ENCODE results near the gene BDNF. TPM values are rescaled to one million over a fixed set of nuclear protein-coding genes. Genes with fewer than 3 reads are reported as not detected.

Gene BDNF
- total RNA-seq, 1 experiment from 2014 or later: 6.3 TPM

DNA sequence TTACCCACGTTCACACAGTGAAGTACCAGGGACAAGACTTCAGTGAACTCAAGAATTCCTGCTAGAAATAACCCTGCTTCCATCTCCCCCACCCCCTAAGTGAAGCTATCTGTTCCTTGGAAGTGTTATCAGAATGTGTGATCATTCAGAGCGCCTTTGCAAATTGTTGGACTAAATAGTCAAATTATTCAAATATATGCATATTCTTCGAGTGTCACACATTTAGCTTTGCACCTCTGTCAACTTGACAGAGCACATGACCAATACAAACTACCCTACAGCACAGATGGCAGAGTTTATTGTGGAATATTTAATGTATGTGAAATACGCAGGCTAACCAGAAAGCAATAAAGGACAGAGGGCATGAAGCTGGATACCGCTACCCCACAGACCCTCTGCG lies 2.6 kb upstream of the BDNF start:
- TF ChIP-seq, protein P1, sequence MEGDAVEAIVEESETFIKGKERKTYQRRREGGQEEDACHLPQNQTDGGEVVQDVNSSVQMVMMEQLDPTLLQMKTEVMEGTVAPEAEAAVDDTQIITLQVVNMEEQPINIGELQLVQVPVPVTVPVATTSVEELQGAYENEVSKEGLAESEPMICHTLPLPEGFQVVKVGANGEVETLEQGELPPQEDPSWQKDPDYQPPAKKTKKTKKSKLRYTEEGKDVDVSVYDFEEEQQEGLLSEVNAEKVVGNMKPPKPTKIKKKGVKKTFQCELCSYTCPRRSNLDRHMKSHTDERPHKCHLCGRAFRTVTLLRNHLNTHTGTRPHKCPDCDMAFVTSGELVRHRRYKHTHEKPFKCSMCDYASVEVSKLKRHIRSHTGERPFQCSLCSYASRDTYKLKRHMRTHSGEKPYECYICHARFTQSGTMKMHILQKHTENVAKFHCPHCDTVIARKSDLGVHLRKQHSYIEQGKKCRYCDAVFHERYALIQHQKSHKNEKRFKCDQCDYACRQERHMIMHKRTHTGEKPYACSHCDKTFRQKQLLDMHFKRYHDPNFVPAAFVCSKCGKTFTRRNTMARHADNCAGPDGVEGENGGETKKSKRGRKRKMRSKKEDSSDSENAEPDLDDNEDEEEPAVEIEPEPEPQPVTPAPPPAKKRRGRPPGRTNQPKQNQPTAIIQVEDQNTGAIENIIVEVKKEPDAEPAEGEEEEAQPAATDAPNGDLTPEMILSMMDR (IDR thresholded peaks at IDR 0.05; ENCODE audit: unreplicated experiment): no peak
- Mint-ChIP-seq H3K36me3 (ENCODE audit: insufficient read depth, unreplicated experiment) (no peaks in the 10 kb centered on the region), H3K4me3 (ENCODE audit: unreplicated experiment) (no peak overlapping the region), H3K27ac (ENCODE audit: low read depth, unreplicated experiment) (no peak overlapping the region), H3K27me3 (ENCODE audit: insufficient read depth, unreplicated experiment) (no peaks in the 10 kb centered on the region), H3K9me3 (ENCODE audit: unreplicated experiment) (no peaks in the 10 kb centered on the region), H3K4me1 (ENCODE audit: insufficient read depth, unreplicated experiment) (peaks cover 11% of the 10 kb centered on the region)
- ChIA-PET CTCF (interaction anchor here (0.6 to 8.9 kb wide), 12 partner anchors 15 to 1634 kb away, joined by 3 to 139 read pairs (median 3); no protein-coding TSS in a partner anchor), POLR2A (interaction anchor here (0.6 to 6.6 kb wide), 4 partner anchors 15 to 1221 kb away, joined by 3 to 68 read pairs (median 27); partner anchors contain the start of genes KIF18A and METTL15)
- DNase-seq (ENCODE audit: unreplicated experiment): no peak
- no TSS peak for BruUV-seq (replicated peaks)
- intact Hi-C loops (cut with micrococcal nuclease): loop anchor here (5.0 kb wide), 1 partner anchor 1319 kb away; no protein-coding TSS in a partner anchor

DNA sequence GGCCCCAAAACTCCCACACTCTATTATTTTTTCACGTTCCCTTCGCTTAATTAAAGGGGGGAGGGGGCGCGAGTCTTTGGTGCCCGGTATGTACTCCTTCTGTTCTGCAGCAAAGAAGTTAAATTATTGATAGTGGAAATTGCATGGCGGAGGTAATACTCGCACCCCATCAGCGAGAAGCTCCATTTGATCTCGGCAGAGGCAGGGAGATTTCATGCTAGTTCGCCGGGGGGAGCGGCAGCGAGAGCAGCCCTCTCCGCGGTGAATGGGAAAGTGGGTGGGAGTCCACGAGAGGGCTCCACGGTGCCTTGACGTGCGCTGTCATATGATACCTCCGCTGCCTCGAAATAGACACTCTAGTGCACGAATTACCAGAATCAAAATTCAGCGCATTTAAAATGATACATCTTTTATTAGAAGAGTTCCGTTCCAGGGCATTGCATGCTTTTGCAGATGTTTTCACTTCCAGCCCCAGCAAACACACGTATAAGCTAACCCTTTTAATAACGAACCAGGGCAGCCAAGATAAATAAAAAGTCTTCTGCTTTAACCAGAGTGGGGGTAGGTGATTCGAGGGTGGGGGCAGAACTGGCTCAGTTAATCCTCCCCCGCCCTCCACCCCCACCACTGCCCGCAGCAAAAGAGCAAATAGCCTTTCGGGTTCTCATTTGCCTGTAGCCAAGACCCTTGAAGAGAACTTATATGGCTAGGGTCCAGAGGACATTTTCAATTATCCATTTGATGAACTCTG lies 1.3 kb upstream of the BDNF start:
- Mint-ChIP-seq H3K36me3 (ENCODE audit: insufficient read depth, unreplicated experiment) (no peaks in the 10 kb centered on the region), H3K9me3 (ENCODE audit: unreplicated experiment) (no peaks in the 10 kb centered on the region), H3K4me1 (ENCODE audit: insufficient read depth, unreplicated experiment) (peaks cover 11% of the 10 kb centered on the region), H3K4me3 (ENCODE audit: unreplicated experiment) (peak overlapping the region; percentile 97), H3K27ac (ENCODE audit: low read depth, unreplicated experiment) (peak overlapping the region; percentile 17), H3K27me3 (ENCODE audit: insufficient read depth, unreplicated experiment) (no peaks in the 10 kb centered on the region)
- TF ChIP-seq, protein P1 (IDR thresholded peaks at IDR 0.05; ENCODE audit: unreplicated experiment): no peak
- CTCF ChIA-PET: interaction anchor here (0.6 to 8.9 kb wide), 20 partner anchors 9 to 1644 kb away, joined by 3 to 139 read pairs (median 4); partner anchors contain the start of gene KIF18A
- peak; percentile 46 for DNase-seq (ENCODE audit: unreplicated experiment)
- no TSS peak for BruUV-seq (replicated peaks)
- intact Hi-C loops (cut with micrococcal nuclease): loop anchor here (2.0 to 5.0 kb wide), 2 partner anchors 405 to 1321 kb away; no protein-coding TSS in a partner anchor
- POLR2A ChIA-PET: interaction anchor here (0.6 to 6.6 kb wide), 7 partner anchors 9 to 1013 kb away, joined by 3 to 68 read pairs (median 4); partner anchors contain the start of genes KIF18A and METTL15

DNA sequence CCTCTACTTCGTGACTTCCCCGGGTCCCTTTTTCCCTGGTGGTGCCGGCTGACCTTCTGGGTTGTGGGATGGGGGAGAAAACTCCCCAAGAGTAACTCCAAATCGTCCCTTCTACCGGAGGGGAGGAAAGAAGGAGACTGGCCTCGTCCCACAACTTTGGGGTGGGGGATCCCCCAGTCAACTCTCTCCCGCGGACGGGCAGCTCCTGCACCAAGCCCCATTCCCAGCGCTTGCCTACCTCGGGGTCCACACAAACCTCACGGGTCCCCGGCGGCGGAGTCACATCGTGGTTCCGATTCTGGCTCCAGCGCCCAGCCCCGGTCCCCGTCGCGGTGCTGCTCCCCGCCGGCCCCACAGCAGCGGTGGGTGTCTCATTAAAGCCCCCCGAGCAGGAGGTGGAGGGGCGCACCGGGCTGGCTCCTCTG lies 317 bp downstream of the BDNF start:
- Mint-ChIP-seq H3K9me3 (ENCODE audit: unreplicated experiment) (no peaks in the 10 kb centered on the region), H3K27ac (ENCODE audit: low read depth, unreplicated experiment) (peak overlapping the region; percentile 82), H3K4me1 (ENCODE audit: insufficient read depth, unreplicated experiment) (peaks cover 11% of the 10 kb centered on the region), H3K27me3 (ENCODE audit: insufficient read depth, unreplicated experiment) (no peaks in the 10 kb centered on the region), H3K36me3 (ENCODE audit: insufficient read depth, unreplicated experiment) (no peaks in the 10 kb centered on the region), H3K4me3 (ENCODE audit: unreplicated experiment) (peak overlapping the region; percentile 97)
- TF ChIP-seq, protein P1 (IDR thresholded peaks at IDR 0.05; ENCODE audit: unreplicated experiment): no peak
- DNase-seq (ENCODE audit: unreplicated experiment): no peak
- ChIA-PET POLR2A (interaction anchor here (0.6 to 6.6 kb wide), 9 partner anchors 18 to 1561 kb away, joined by 3 to 68 read pairs (median 5); partner anchors contain the start of genes KIF18A and METTL15), CTCF (interaction anchor here (0.6 to 8.9 kb wide), 37 partner anchors 10 to 1936 kb away, joined by 3 to 139 read pairs (median 4); partner anchors contain the start of genes KIF18A and METTL15)
- intact Hi-C loops (cut with micrococcal nuclease): loop anchor here (1.0 to 10.0 kb wide), 8 partner anchors 407 to 1735 kb away; no protein-coding TSS in a partner anchor
- TSS peak; percentile 19 for BruUV-seq (replicated peaks)
